IMR-90 (cell line): Measurements from ENCODE around the gene HLA-DQB1. TPM values are rescaled to one million over a fixed set of nuclear protein-coding genes. Genes with fewer than 3 reads are reported as not detected.

Source experiments
- ATAC-seq: fragments of 200-7000 bp; cut with Tn5 transposase; 2 replicates; pipeline ENCODE4 v1.9.1; 2020; ENCODE audit warnings: low read depth, mild to moderate bottlenecking, moderate library complexity
- BruUV-seq: library from RNA; stranded (reverse); fragments of 400-500 nt; replicated peaks from 2 replicates; lab custom pipeline; 2021; lab: Mats Ljungman, UMichigan
- CTCF ChIA-PET: fragments of 300-600 bp; formaldehyde crosslinking; extraction: SDS; loops from one replicate; lab custom pipeline; 2021; ENCODE audit warnings: antibody characterized with exemption; lab: Yijun Ruan, JAX
- POLR2A ChIA-PET: fragments of 300-600 bp; sonication (Branson Sonifier 250); formaldehyde crosslinking; loops from one replicate; lab custom pipeline; 2022; ENCODE audit warnings: antibody characterized with exemption; ENCODE audit not compliant: unreplicated experiment; lab: Charles Lee
- DNase-seq: peaks from one replicate; pipeline ENCODE4 v3.0.0; 2013
- H2AFZ ChIP-seq: replicated peaks from 2 replicates; pipeline ENCODE3; 2013; ENCODE audit warnings: low read length, mild to moderate bottlenecking; ENCODE audit not compliant: poor library complexity
- H2AK5ac ChIP-seq: 2 replicates; pipeline ENCODE4 v1.6.1; 2013; ENCODE audit warnings: low read depth, low read length, inconsistent platforms
- H2AK9ac ChIP-seq: replicated peaks from 2 replicates; pipeline ENCODE3; 2013; ENCODE audit warnings: mild to moderate bottlenecking, low read depth, low read length, moderate library complexity; ENCODE audit not compliant: poor library complexity
- H2BK120ac ChIP-seq: 2 replicates; pipeline ENCODE4 v1.6.1; 2013; ENCODE audit warnings: low read depth, low read length, inconsistent platforms
- H2BK15ac ChIP-seq: 3 replicates; pipeline ENCODE4 v1.6.1; 2013; ENCODE audit warnings: low read depth, low read length, inconsistent platforms
- H2BK20ac ChIP-seq: 2 replicates; pipeline ENCODE4 v1.6.1; 2013; ENCODE audit warnings: low read depth, mild to moderate bottlenecking, inconsistent platforms, low read length, moderate library complexity
- H2BK5ac ChIP-seq: 2 replicates; pipeline ENCODE4 v1.6.1; 2013; ENCODE audit warnings: mild to moderate bottlenecking, low read depth, low read length, inconsistent platforms; ENCODE audit not compliant: poor library complexity, severe bottlenecking
- H3K14ac ChIP-seq: replicated peaks from 2 replicates; pipeline ENCODE4 v1.6.1; 2013; ENCODE audit warnings: low read depth, low read length, inconsistent platforms
- H3K18ac ChIP-seq: 2 replicates; pipeline ENCODE4 v1.6.1; 2013; ENCODE audit warnings: low read depth, low read length, control low read depth
- H3K23ac ChIP-seq: 2 replicates; pipeline ENCODE4 v1.6.1; 2013; ENCODE audit warnings: low read depth, low read length, inconsistent platforms
- H3K27ac ChIP-seq: 2 replicates; pipeline ENCODE4 v1.5.1; 2013; ENCODE audit warnings: mild to moderate bottlenecking, control low read depth, low read length; ENCODE audit not compliant: insufficient read depth
- H3K27me3 ChIP-seq: 2 replicates; pipeline ENCODE4 v1.6.1; 2013; ENCODE audit warnings: low read length; ENCODE audit not compliant: control insufficient read depth, insufficient read depth
- H3K36me3 ChIP-seq: 2 replicates; pipeline ENCODE4 v1.6.1; 2013; ENCODE audit warnings: low read length, mixed read lengths; ENCODE audit not compliant: control insufficient read depth, insufficient read depth
- H3K4ac ChIP-seq: 2 replicates; pipeline ENCODE4 v1.6.1; 2013; ENCODE audit warnings: low read depth, low read length, inconsistent platforms
- H3K4me1 ChIP-seq: 2 replicates; pipeline ENCODE4 v1.6.1; 2013; ENCODE audit warnings: low read length, mixed read lengths; ENCODE audit not compliant: control insufficient read depth, insufficient read depth
- H3K4me2 ChIP-seq: 2 replicates; pipeline ENCODE4 v1.6.1; 2013; ENCODE audit warnings: low read depth, mild to moderate bottlenecking, control low read depth, low read length, moderate library complexity
- H3K4me3 ChIP-seq: 2 replicates; pipeline ENCODE4 v1.5.1; 2013; ENCODE audit warnings: low read depth, mild to moderate bottlenecking, control low read depth, low read length, moderate library complexity; ENCODE audit not compliant: insufficient read depth
- H3K56ac ChIP-seq: 2 replicates; pipeline ENCODE4 v1.6.1; 2013; ENCODE audit warnings: low read length, inconsistent platforms; ENCODE audit not compliant: insufficient read depth; ENCODE audit errors: extremely low read depth
- H3K79me1 ChIP-seq, 2 experiments: 2 replicates each; pipeline ENCODE4 v1.6.1; 2013; ENCODE audit warnings: low read length in 2 of 2, inconsistent platforms in 1 of 2, low read depth in 1 of 2
- H3K9ac ChIP-seq: 2 replicates; pipeline ENCODE4 v1.6.1; 2013; ENCODE audit warnings: low read depth, low read length, control low read depth
- H3K9me1 ChIP-seq: 2 replicates; pipeline ENCODE4 v1.6.1; 2013; ENCODE audit warnings: low read length, inconsistent platforms; ENCODE audit not compliant: insufficient read depth
- H3K9me3 ChIP-seq: 2 replicates; pipeline ENCODE4 v1.6.1; 2013; ENCODE audit warnings: low read length; ENCODE audit not compliant: control insufficient read depth, insufficient read depth
- H4K20me1 ChIP-seq: 2 replicates; pipeline ENCODE4 v1.6.1; 2013; ENCODE audit warnings: low read length, inconsistent platforms; ENCODE audit not compliant: insufficient read depth
- H4K5ac ChIP-seq: 2 replicates; pipeline ENCODE4 v1.6.1; 2013; ENCODE audit warnings: mild to moderate bottlenecking, low read depth, low read length, control low read depth
- H4K8ac ChIP-seq, 2 experiments: 2 replicates each; pipeline ENCODE4 v1.6.1; 2013; ENCODE audit warnings: low read depth in 2 of 2, low read length in 2 of 2, control low read depth in 1 of 2, inconsistent platforms in 1 of 2
- H4K91ac ChIP-seq: 2 replicates; pipeline ENCODE4 v1.6.1; 2013; ENCODE audit warnings: low read depth, low read length, inconsistent platforms; ENCODE audit not compliant: insufficient read depth
- BHLHE40 ChIP-seq: fragments of 150-350 bp; IDR thresholded peaks from 2 replicates; pipeline ENCODE4 v1.6.1; 2016; ENCODE audit warnings: mild to moderate bottlenecking, low read depth, low read length
- MAFK ChIP-seq: IDR thresholded peaks from 2 replicates; pipeline ENCODE4 v1.6.1; 2012; ENCODE audit warnings: low read depth, low read length, improper control_type of control experiment
- MAZ ChIP-seq: IDR thresholded peaks from 2 replicates; pipeline ENCODE4 v1.6.1; 2012; ENCODE audit warnings: low read depth, mild to moderate bottlenecking, low read length, improper control_type of control experiment, moderate library complexity, borderline replicate concordance
- NFE2L2 ChIP-seq: fragments of 150-350 bp; IDR thresholded peaks from 2 replicates; pipeline ENCODE4 v1.6.1; 2016; ENCODE audit warnings: low read depth, mild to moderate bottlenecking, low read length
- POLR2A ChIP-seq: IDR thresholded peaks from 2 replicates; pipeline ENCODE4 v1.6.1; 2012; ENCODE audit warnings: mild to moderate bottlenecking, low read depth, low read length
- RAD21 ChIP-seq: IDR thresholded peaks from 2 replicates; pipeline ENCODE4 v1.6.1; 2012; ENCODE audit warnings: low read length, improper control_type of control experiment
- RFX5 ChIP-seq: IDR thresholded peaks from 2 replicates; pipeline ENCODE4 v1.8.0; 2012; ENCODE audit warnings: low read depth, mild to moderate bottlenecking, low read length, moderate library complexity
- SMC3 ChIP-seq: fragments of 150-350 bp; IDR thresholded peaks from 2 replicates; pipeline ENCODE4 v1.6.1; 2016; ENCODE audit warnings: low read depth, mild to moderate bottlenecking, antibody characterized with exemption, low read length, moderate library complexity
- USF2 ChIP-seq: fragments of 150-350 bp; IDR thresholded peaks from 2 replicates; pipeline ENCODE4 v1.6.1; 2017; ENCODE audit warnings: mild to moderate bottlenecking, antibody characterized with exemption, low read length, low read depth
- WGBS, 2 experiments: methylation state at CpG; one replicate each; pipeline versions ENCODE4 v1.1.5 to v1.1.7; 2013; ENCODE audit warnings: missing lambda C conversion rate in 2 of 2; ENCODE audit not compliant: insufficient read length in 1 of 2; ENCODE audit errors: extremely low coverage in 2 of 2; 5-methylcytosine and 5-hydroxymethylcytosine counted together
- dilution Hi-C: fragments of 300-500 bp; cut with HindIII; formaldehyde crosslinking; loops from one replicate; pipeline ENCODE4 v1.14.3; 2018; ENCODE audit warnings: low sequenced_read_pairs; ENCODE audit not compliant: unreplicated experiment
- in situ Hi-C: fragments of 300-500 bp; cut with MboI; formaldehyde crosslinking; loops from 3 replicates; pipeline ENCODE4 v1.14.3; 2019; ENCODE audit warnings: low sequenced_read_pairs, inconsistent platforms, mixed read lengths
- intact Hi-C: fragments of 100-400 bp; cut with micrococcal nuclease; formaldehyde crosslinking; loops from 2 replicates; pipeline ENCODE4 v1.10.0; 2022
- polyA plus RNA-seq, 3 experiments: library from polyadenylated mRNA; depleted of rRNA; stranded (reverse); fragments of >200 nt; gene quantifications; 2 replicates each; pipeline ENCODE4 v1.2.3, GENCODE V29; 2012; ENCODE audit warnings: low replicate concordance in 1 of 3
- total RNA-seq: library from RNA; depleted of rRNA; stranded (reverse); fragments of >200 nt; gene quantifications from 2 replicates; pipeline ENCODE4 v1.2.3, GENCODE V29; 2012
- TF ChIP-seq, protein P1 (sequence below): fragments of 150-350 bp; IDR thresholded peaks from 2 replicates; pipeline ENCODE4 v1.6.1; 2016; ENCODE audit warnings: low read depth, mild to moderate bottlenecking, low read length, moderate library complexity, borderline replicate concordance

The HLA-DQB1 gene
- total and polyA plus RNA-seq, 2 of the 4 experiments (the other 2 are of a cell fraction) = not detected

- in situ Hi-C loops = no loop called here
- no peak overlapping the region for H2BK120ac ChIP-seq
- TF ChIP-seq USF2 (no peak), MAZ (no peak), MAFK (no peak), POLR2A (no peak), NFE2L2 (no peak), SMC3 (no peak), RFX5 (no peak), RAD21 (no peak), BHLHE40 (no peak)
- TF ChIP-seq, protein P1, sequence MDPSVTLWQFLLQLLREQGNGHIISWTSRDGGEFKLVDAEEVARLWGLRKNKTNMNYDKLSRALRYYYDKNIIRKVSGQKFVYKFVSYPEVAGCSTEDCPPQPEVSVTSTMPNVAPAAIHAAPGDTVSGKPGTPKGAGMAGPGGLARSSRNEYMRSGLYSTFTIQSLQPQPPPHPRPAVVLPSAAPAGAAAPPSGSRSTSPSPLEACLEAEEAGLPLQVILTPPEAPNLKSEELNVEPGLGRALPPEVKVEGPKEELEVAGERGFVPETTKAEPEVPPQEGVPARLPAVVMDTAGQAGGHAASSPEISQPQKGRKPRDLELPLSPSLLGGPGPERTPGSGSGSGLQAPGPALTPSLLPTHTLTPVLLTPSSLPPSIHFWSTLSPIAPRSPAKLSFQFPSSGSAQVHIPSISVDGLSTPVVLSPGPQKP = no peak
Observed at GRCh38 chr6:32617751-32618150, 48.7 kb downstream of the HLA-DQB1 start.

More at GRCh38 chr6:32617751-32618150, 48.7 kb downstream of the HLA-DQB1 start:
- dilution Hi-C loops (no loop called here), intact Hi-C loops (no loop called here)
- Histone ChIP-seq H3K56ac (no peak overlapping the region), H4K8ac (no peak overlapping the region), H3K4me1 (no peaks in the 10 kb centered on the region), H3K9ac (no peak overlapping the region), H2BK5ac (no peak overlapping the region), H3K23ac (no peak overlapping the region), H3K9me3 (no peaks in the 10 kb centered on the region), H2AFZ (no peak overlapping the region), H4K91ac (no peak overlapping the region), H4K20me1 (no peaks in the 10 kb centered on the region), H3K79me1 (no peaks in the 10 kb centered on the region), H3K18ac (no peak overlapping the region), H3K4ac (no peak overlapping the region), H3K14ac (no peak overlapping the region), H2AK5ac (no peak overlapping the region), H3K4me3 (no peak overlapping the region), H2BK20ac (no peak overlapping the region), H2AK9ac (no peak overlapping the region), H3K36me3 (no peaks in the 10 kb centered on the region), H3K9me1 (no peaks in the 10 kb centered on the region), H4K5ac (no peak overlapping the region), H3K27ac (no peak overlapping the region), H2BK15ac (no peak overlapping the region), H3K27me3 (no peaks in the 10 kb centered on the region), H3K4me2 (no peak overlapping the region)
- ATAC-seq = no peak
- no TSS peak for BruUV-seq
- ChIA-PET CTCF (no interaction called here), POLR2A (no interaction called here)
- WGBS, 2 experiments = no CpG with 5 or more reads among the region's 1 CpG
- DNase-seq = no peak
